HepG2 (cell line): Measurements from ENCODE around the gene VIT.

Source experiments
- SSRP1 ChIP-seq: IDR thresholded peaks from 2 replicates; pipeline ENCODE4 v1.6.1; 2016; ENCODE audit warnings: control low read depth
- STAT5B ChIP-seq: sonication (generic); formaldehyde crosslinking; IDR thresholded peaks from 2 replicates; pipeline ENCODE4 v1.4.0; 2020; ENCODE audit warnings: missing genetic modification reagents
- TAF1 ChIP-seq: sonication (generic); formaldehyde crosslinking; IDR thresholded peaks from 2 replicates; pipeline ENCODE4 v1.4.0; 2020; ENCODE audit warnings: missing genetic modification reagents
- ZBTB40 ChIP-seq, 2 experiments: fragments of 450-650 bp in 1 of 2; sonication (generic) in 1 of 2; formaldehyde crosslinking in 1 of 2; IDR thresholded peaks; 2 replicates each; pipeline versions ENCODE4 v1.6.1 to v1.8.0; 2016 to 2022; ENCODE audit warnings: antibody characterized with exemption in 1 of 2, mild to moderate bottlenecking in 1 of 2, missing genetic modification reagents in 1 of 2
- ZNF274 ChIP-seq: sonication (generic); formaldehyde crosslinking; IDR thresholded peaks from 2 replicates; pipeline ENCODE4 v1.5.1; 2020; ENCODE audit warnings: mild to moderate bottlenecking, missing genetic modification reagents
- ZNF460 ChIP-seq: sonication (generic); formaldehyde crosslinking; IDR thresholded peaks from 2 replicates; pipeline ENCODE4 v1.5.1; 2020; ENCODE audit warnings: missing genetic modification reagents, mild to moderate bottlenecking, borderline replicate concordance

GRCh38 chr2:36748166-36748565 is 51.7 kb downstream of the VIT start:
- TF ChIP-seq ZBTB40 (IDR thresholded peaks at IDR 0.05) (no peak), ZBTB40 (CRISPR knock-in tag; IDR thresholded peaks at IDR 0.05) (no peak), ZNF274 (CRISPR knock-in tag) (no peak), SSRP1 (CRISPR knock-in tag) (no peak), ZNF460 (CRISPR knock-in tag) (no peak), STAT5B (CRISPR knock-in tag) (no peak), TAF1 (CRISPR knock-in tag) (no peak)
